ENCODE measurements around the gene CHD6. TPM values are rescaled to one million over a fixed set of nuclear protein-coding genes. Genes with fewer than 3 reads are reported as not detected.

The CHD6 gene
- total RNA-seq, 4 donors from 2014 or later = 21.5 to 97.6 (median 53.7) TPM

DNA sequence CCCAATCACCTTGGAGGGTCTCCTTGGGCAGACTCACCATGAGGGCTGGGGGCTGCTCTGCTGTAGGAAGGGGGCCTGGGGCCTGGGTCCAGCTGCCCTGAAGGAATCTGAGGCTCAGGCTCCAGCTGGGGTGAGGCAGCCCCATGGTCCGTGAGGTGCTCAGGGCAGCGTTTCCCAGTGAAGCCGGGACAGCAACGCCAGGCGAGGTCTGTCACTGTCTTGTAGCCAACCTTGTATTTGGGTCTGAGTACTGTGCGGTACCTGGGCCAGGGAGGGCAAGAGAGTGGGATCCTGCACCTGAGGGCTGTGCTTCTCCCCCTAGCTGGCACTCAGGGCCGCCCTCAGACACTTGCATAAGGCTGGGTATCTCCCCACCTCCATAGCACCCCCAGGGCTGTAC is 254.6 kb downstream of the CHD6 start:
- Histone ChIP-seq H3K36me3 (no peaks in the 10 kb centered on the region), H3K9me3 (no peaks in the 10 kb centered on the region), H3K4me1 (peaks cover 0 to 5% of the 10 kb centered on the region in 2 donors), H3K27me3 (no peaks in the 10 kb centered on the region), H3K4me3 (no peak overlapping the region), H3K27ac (no peak overlapping the region)
- TF ChIP-seq CTCF (IDR thresholded peaks at IDR 0.05) (no peak), POLR2A (IDR thresholded peaks at IDR 0.05) (no peak)
- no peak for DNase-seq
- intact Hi-C loops (cut with DNase I; ENCODE audit: low total_unique reads) = no loop called here

DNA sequence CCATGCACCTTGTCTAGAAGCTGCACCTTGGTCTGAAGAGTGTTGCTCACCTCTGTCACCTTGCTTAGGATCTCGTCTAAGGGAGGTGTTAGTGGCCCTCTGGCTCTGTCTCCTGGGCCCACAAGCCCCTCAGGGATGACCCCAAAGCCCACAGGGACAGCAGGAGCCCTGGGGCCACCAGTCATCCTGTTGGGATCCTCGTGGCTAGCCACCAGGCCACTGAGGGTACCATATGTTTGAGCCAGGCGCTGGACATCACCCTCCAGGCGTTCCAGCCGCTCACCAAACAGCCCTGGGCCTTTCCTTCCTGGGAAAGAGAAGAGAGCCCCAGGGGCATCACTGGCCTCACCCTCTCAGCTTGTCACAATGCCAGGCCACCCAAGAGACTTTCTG is 255.4 kb downstream of the CHD6 start:
- no peak for TF ChIP-seq POLR2A (IDR thresholded peaks at IDR 0.05)
- no peak for TF ChIP-seq CTCF (IDR thresholded peaks at IDR 0.05)
- H3K4me1 ChIP-seq = peaks cover 0 to 5% of the 10 kb centered on the region in 2 donors
- H3K27me3 ChIP-seq = no peaks in the 10 kb centered on the region
- H3K4me3 ChIP-seq = no peak overlapping the region
- no peaks in the 10 kb centered on the region for H3K36me3 ChIP-seq
- H3K27ac ChIP-seq = no peak overlapping the region
- H3K9me3 ChIP-seq = no peaks in the 10 kb centered on the region
- DNase-seq = no peak
- intact Hi-C loops (cut with DNase I; ENCODE audit: low total_unique reads) = no loop called here

DNA sequence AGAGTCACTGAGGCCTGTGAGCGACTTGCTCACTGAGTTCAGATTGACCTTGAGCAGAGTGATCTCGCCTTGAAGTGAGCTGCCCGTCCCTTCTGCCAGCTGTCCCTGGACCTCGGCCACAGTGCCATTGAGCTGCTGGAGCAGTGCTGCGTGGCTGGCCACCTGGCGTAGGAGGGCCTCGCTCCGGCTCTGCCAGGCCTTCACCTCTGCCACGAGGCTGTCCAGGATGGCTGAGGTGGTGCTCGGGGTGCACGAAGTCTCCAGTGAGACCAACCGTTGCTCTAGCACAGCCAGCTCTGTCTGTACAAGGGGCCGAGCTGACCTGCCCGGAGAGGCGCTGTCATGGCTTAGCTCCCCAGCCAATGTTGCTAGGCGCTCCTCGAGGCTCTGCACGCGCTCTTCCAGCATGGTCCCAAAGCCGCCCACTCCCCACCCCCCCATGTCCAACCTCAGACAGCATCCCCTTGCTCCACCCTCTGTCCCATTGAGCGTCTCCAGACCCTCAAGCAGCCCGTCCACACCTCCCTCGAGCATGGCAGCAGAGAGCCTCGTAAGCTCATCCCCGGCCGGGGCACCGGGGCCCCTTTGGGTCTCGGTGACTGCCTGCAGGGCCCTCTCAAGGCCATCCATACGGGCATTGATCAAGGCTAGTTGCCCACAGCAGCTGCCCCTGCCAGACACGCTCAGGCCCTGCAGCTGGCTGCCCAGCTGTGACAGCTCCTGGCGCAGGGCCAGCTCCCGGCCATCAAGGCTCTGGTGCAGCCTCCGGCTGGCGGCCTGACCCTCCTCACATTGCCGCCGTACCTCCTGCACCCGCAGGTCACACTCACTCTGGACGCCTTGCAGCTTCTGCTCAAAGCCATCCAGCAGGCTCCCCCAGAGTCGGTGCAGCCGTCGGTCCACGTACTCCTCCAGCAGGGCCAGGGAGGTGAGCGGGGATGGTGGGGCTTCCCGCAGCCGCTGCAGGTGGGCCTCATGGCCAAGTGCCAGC is 256.1 kb downstream of the CHD6 start:
- TF ChIP-seq CTCF (IDR thresholded peaks at IDR 0.05) (no peak), POLR2A (IDR thresholded peaks at IDR 0.05) (no peak)
- no peaks in the 10 kb centered on the region for H3K9me3 ChIP-seq
- no peaks in the 10 kb centered on the region for H3K36me3 ChIP-seq
- no peaks in the 10 kb centered on the region for H3K27me3 ChIP-seq
- no peak overlapping the region for H3K27ac ChIP-seq
- peaks cover 0 to 5% of the 10 kb centered on the region in 2 donors for H3K4me1 ChIP-seq
- no peak overlapping the region for H3K4me3 ChIP-seq
- no peak for DNase-seq
- intact Hi-C loops (cut with DNase I; ENCODE audit: low total_unique reads) = no loop called here

GRCh38 chr20:41360831-41361756 is 257.1 kb downstream of the CHD6 start:
- TF ChIP-seq CTCF (IDR thresholded peaks at IDR 0.05) (no peak), POLR2A (IDR thresholded peaks at IDR 0.05) (no peak)
- no peaks in the 10 kb centered on the region for H3K36me3 ChIP-seq
- H3K9me3 ChIP-seq = no peaks in the 10 kb centered on the region
- H3K27ac ChIP-seq = no peak overlapping the region
- intact Hi-C loops (cut with DNase I; ENCODE audit: low total_unique reads) = no loop called here
- no peaks in the 10 kb centered on the region for H3K27me3 ChIP-seq
- peaks cover 0 to 3% of the 10 kb centered on the region in 2 donors for H3K4me1 ChIP-seq
- H3K4me3 ChIP-seq = no peak overlapping the region
- no peak for DNase-seq

All from uterus (tissue), 4 donors.